Stomach smooth muscle (tissue), 2 donors: ENCODE measurements around the gene WDR19.

Experiments
- H3K27ac ChIP-seq: one replicate; pipeline ENCODE4 v1.7.0; 2013; ENCODE audit warnings: mild to moderate bottlenecking, low read length, inconsistent platforms
- H3K27me3 ChIP-seq, 2 donors: one replicate each; pipeline ENCODE4 v1.7.0; 2013; ENCODE audit warnings: low read length in 2 of 2; ENCODE audit not compliant: insufficient read depth in 2 of 2, control insufficient read depth in 1 of 2
- H3K36me3 ChIP-seq, 2 donors: one replicate each; pipeline ENCODE4 v1.7.0; 2013; ENCODE audit warnings: low read length in 2 of 2; ENCODE audit not compliant: control insufficient read depth in 2 of 2, insufficient read depth in 2 of 2
- H3K4me1 ChIP-seq: one replicate; pipeline ENCODE4 v1.7.0; 2013; ENCODE audit warnings: low read length; ENCODE audit not compliant: control insufficient read depth, insufficient read depth
- H3K4me3 ChIP-seq, 2 donors: one replicate each; pipeline ENCODE4 v1.7.0; 2013; ENCODE audit warnings: low read length in 2 of 2
- H3K9ac ChIP-seq, 2 donors: one replicate each; pipeline ENCODE4 v1.7.0; 2013; ENCODE audit warnings: low read length in 2 of 2, mild to moderate bottlenecking in 1 of 2
- H3K9me3 ChIP-seq, 2 donors: one replicate each; pipeline ENCODE4 v1.7.0; 2013; ENCODE audit warnings: low read length in 2 of 2; ENCODE audit not compliant: control insufficient read depth in 2 of 2
- donor health status: healthy.
- donor health status: Pancreatic carcinoma.

The WDR19 gene

GRCh38 chr4:39323821-39324220, 141.5 kb downstream of the WDR19 start:
- Histone ChIP-seq H3K9me3 (no peaks in the 10 kb centered on the region), H3K4me3 (no peak overlapping the region), H3K27me3 (no peaks in the 10 kb centered on the region), H3K9ac (no peak overlapping the region), H3K4me1 (no peaks in the 10 kb centered on the region), H3K36me3 (peaks cover 6 to 7% of the 10 kb centered on the region in 2 donors), H3K27ac (no peak overlapping the region)

GRCh38 chr4:39324446-39324845, 142.1 kb downstream of the WDR19 start:
- H3K4me3 ChIP-seq: no peak overlapping the region
- H3K4me1 ChIP-seq: no peaks in the 10 kb centered on the region
- H3K27ac ChIP-seq: no peak overlapping the region
- no peaks in the 10 kb centered on the region for H3K9me3 ChIP-seq
- no peaks in the 10 kb centered on the region for H3K27me3 ChIP-seq
- H3K36me3 ChIP-seq: peaks cover 6 to 7% of the 10 kb centered on the region in 2 donors
- H3K9ac ChIP-seq: no peak overlapping the region

DNA sequence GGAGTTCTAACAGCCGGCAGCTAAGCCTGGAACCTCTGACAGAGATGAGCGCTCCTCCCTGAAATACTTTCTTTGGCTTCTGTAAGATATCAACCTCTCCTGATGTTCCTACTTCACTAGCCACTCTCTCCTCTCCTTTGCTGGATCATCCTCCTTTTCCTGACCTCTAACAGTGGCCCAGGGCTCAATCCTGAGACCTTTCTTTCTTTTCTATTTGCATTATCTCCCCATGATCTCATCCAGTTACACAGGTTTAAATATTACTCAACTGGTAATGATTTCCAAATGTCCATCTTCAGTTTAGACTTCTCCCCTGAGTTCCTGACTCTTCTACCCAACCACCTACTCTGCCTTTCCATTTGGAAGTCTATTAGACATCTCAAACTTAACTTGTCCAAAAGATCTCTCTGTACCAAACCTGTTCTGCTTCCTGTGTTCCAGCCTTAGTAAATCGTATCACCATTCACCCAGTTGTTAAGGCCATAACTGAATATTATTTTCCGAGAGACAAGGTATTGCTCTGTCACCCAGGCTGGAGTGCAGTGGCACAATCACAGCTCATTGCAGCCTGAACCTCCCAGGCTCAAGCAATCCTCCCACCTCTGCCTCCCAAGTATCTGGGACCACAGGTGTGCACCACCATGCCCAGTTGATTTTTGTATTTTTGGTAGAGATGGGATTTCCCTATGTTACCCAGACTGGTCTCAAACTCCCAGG, 142.7 kb downstream of the WDR19 start:
- no peaks in the 10 kb centered on the region for H3K4me1 ChIP-seq
- no peaks in the 10 kb centered on the region for H3K27me3 ChIP-seq
- H3K27ac ChIP-seq: no peak overlapping the region
- no peak overlapping the region for H3K9ac ChIP-seq
- H3K9me3 ChIP-seq: no peaks in the 10 kb centered on the region
- H3K4me3 ChIP-seq: no peak overlapping the region
- H3K36me3 ChIP-seq: peaks cover 3 to 4% of the 10 kb centered on the region in 2 donors

- Histone ChIP-seq H3K9me3 (no peaks in the 10 kb centered on the region), H3K36me3 (peaks cover 0 to 3% of the 10 kb centered on the region in 2 donors), H3K9ac (no peak overlapping the region), H3K27me3 (no peaks in the 10 kb centered on the region), H3K4me1 (no peaks in the 10 kb centered on the region), H3K27ac (no peak overlapping the region), H3K4me3 (no peak overlapping the region)
Measured at GRCh38 chr4:39326468-39326977, 144.2 kb downstream of the WDR19 start.

DNA sequence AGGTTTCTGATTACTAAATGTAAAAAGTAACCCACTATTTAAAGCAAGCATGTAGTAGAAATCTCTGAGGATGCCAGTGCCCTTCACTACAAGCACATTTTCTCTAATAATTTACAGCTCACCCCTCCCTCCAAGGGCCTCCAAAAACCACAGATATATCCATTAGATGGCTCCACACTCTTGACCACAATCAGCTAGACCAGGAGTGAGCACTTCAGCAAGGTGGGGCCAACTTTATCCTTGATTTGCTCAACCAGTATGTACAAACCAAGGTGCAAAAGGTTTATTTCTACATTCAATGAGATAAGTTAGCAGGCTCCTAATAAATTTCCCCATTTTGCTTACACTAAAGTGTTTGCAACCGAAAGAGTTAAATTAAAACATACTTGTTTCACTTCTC, 148.0 kb downstream of the WDR19 start:
- H3K9ac ChIP-seq: no peak overlapping the region
- H3K36me3 ChIP-seq: peaks cover 0 to 3% of the 10 kb centered on the region in 2 donors
- no peak overlapping the region for H3K27ac ChIP-seq
- no peaks in the 10 kb centered on the region for H3K27me3 ChIP-seq
- H3K4me1 ChIP-seq: no peaks in the 10 kb centered on the region
- H3K4me3 ChIP-seq: no peak overlapping the region
- H3K9me3 ChIP-seq: no peaks in the 10 kb centered on the region

DNA sequence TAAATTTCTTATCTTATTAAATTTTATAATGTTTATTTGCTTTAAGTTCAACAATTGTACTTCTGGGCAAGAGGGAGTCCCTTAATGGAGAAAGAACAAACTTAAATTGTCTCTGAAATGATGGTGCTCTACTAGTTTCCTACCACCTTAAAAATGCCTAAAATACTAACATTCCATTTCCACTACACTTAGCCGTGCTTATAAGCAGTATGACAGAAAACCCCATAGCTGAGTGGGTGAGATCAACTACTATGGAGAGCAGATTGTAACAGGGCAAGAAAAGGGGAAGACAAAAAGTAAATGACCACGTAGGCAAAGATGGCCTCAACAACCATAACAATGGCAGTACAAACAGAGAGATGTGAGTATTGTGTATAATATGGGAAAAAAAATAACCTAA, 148.9 kb downstream of the WDR19 start:
- Histone ChIP-seq H3K36me3 (peaks cover 0 to 3% of the 10 kb centered on the region in 2 donors), H3K27ac (no peak overlapping the region), H3K4me3 (no peak overlapping the region), H3K9me3 (no peaks in the 10 kb centered on the region), H3K4me1 (no peaks in the 10 kb centered on the region), H3K27me3 (no peaks in the 10 kb centered on the region), H3K9ac (no peak overlapping the region)
